H1 (cell line): ENCODE measurements around the gene RAD51C. TPM values are rescaled to one million over a fixed set of nuclear protein-coding genes. Genes with fewer than 3 reads are reported as not detected.

Experiments
- CTCF ChIA-PET: fragments of 300-600 bp; sonication (Branson Sonifier 250); formaldehyde crosslinking; loops from one replicate; lab custom pipeline; 2021; ENCODE audit not compliant: partially characterized antibody; lab: Charles Lee
- POLR2A ChIA-PET: fragments of 300-600 bp; sonication (Branson Sonifier 250); formaldehyde crosslinking; loops from one replicate; lab custom pipeline; 2021; ENCODE audit warnings: inconsistent platforms; ENCODE audit not compliant: partially characterized antibody; lab: Charles Lee
- DNase-seq, 2 experiments: peaks; one replicate each; pipeline versions ENCODE4 v3.0.0 to v3.0.0-alpha.2; 2010 to 2022; ENCODE audit warnings: low spot score in 2 of 2, low read depth in 1 of 2, mixed read lengths in 1 of 2
- FAIRE-seq: peaks from 2 replicates; lab custom pipeline; 2011; peaks lifted over from hg19 to GRCh38; lab: Jason Lieb, UNC
- H2AFZ ChIP-seq: 2 replicates; pipeline ENCODE4 v1.8.1; 2012; ENCODE audit warnings: low read length, inconsistent platforms
- H2AK5ac ChIP-seq: 2 replicates; pipeline ENCODE4 v1.6.1; 2013; ENCODE audit warnings: low read depth, low read length
- H2BK120ac ChIP-seq: replicated peaks from 2 replicates; pipeline ENCODE3; 2013; ENCODE audit warnings: low read depth, low read length, inconsistent platforms
- H2BK12ac ChIP-seq: 2 replicates; pipeline ENCODE4 v1.6.1; 2013; ENCODE audit warnings: low read depth, low read length
- H2BK15ac ChIP-seq: 2 replicates; pipeline ENCODE4 v1.6.1; 2013; ENCODE audit warnings: low read length
- H2BK20ac ChIP-seq: 2 replicates; pipeline ENCODE4 v1.6.1; 2013; ENCODE audit warnings: low read length
- H2BK5ac ChIP-seq: 2 replicates; pipeline ENCODE4 v1.6.1; 2013; ENCODE audit warnings: low read depth, low read length
- H3K14ac ChIP-seq: 2 replicates; pipeline ENCODE4 v1.6.1; 2013; ENCODE audit warnings: inconsistent platforms; ENCODE audit not compliant: insufficient read length
- H3K18ac ChIP-seq: 2 replicates; pipeline ENCODE4 v1.6.1; 2013; ENCODE audit warnings: low read length; ENCODE audit errors: extremely low read depth
- H3K23ac ChIP-seq: 2 replicates; pipeline ENCODE4 v1.6.1; 2013; ENCODE audit warnings: inconsistent platforms; ENCODE audit not compliant: insufficient read length
- H3K23me2 ChIP-seq: 2 replicates; pipeline ENCODE4 v1.6.1; 2013; ENCODE audit warnings: low read depth, low read length
- H3K27ac ChIP-seq: 2 replicates; pipeline ENCODE4 v1.6.1; 2011; ENCODE audit warnings: low read depth, low read length, inconsistent platforms
- H3K27me3 ChIP-seq, 4 experiments: replicated peaks in 1 of 4; 1 replicate in 1 of 4; 2 replicates in 3 of 4; pipeline versions ENCODE4 v1.6.1 to v1.8.1; 2011 to 2013; ENCODE audit warnings: low read length in 3 of 4, mild to moderate bottlenecking in 3 of 4, inconsistent platforms in 2 of 4, mixed read lengths in 2 of 4, moderate library complexity in 1 of 4; ENCODE audit not compliant: control insufficient read depth in 3 of 4, insufficient read depth in 3 of 4; ENCODE audit errors: extremely low read depth in 1 of 4
- H3K36me3 ChIP-seq, 4 experiments: 2 replicates each; pipeline versions ENCODE4 v1.6.1 to v1.8.1; 2011 to 2013; ENCODE audit warnings: mild to moderate bottlenecking in 4 of 4, low read length in 3 of 4, moderate library complexity in 2 of 4, control low read depth in 1 of 4, inconsistent platforms in 1 of 4; ENCODE audit not compliant: insufficient read depth in 4 of 4, control insufficient read depth in 2 of 4
- H3K4ac ChIP-seq: replicated peaks from 2 replicates; pipeline ENCODE3; 2013; ENCODE audit warnings: low read length, low read depth, mixed read lengths, inconsistent platforms; ENCODE audit not compliant: insufficient read length
- H3K4me1 ChIP-seq, 4 experiments: replicated peaks in 1 of 4; 1 replicate in 1 of 4; 2 replicates in 3 of 4; pipeline versions ENCODE4 v1.6.1 to v1.8.1; 2011 to 2013; ENCODE audit warnings: low read length in 3 of 4, inconsistent platforms in 2 of 4, mixed read lengths in 1 of 4; ENCODE audit not compliant: insufficient read depth in 4 of 4, control insufficient read depth in 3 of 4
- H3K4me2 ChIP-seq, 2 experiments: 2 replicates each; pipeline versions ENCODE4 v1.6.1 to v1.8.1; 2011 to 2013; ENCODE audit warnings: low read depth in 2 of 2, low read length in 2 of 2, control low read depth in 1 of 2, inconsistent platforms in 1 of 2, mild to moderate bottlenecking in 1 of 2; ENCODE audit not compliant: insufficient read depth in 1 of 2
- H3K4me3 ChIP-seq, 4 experiments: fragments of 200-600, 300-600 bp in 1 of 4; sonication (generic), shearing (Covaris generic), sonication (Bioruptor Twin) in 1 of 4; 2 replicates each; pipeline versions ENCODE4 v1.5.1 to v1.8.1; 2011 to 2016; ENCODE audit warnings: low read length in 4 of 4, low read depth in 3 of 4, control low read depth in 2 of 4, inconsistent platforms in 2 of 4, mild to moderate bottlenecking in 2 of 4, mixed read lengths in 1 of 4, moderate library complexity in 1 of 4; ENCODE audit not compliant: insufficient read depth in 2 of 4; ENCODE audit errors: extremely low read depth in 1 of 4
- H3K56ac ChIP-seq: replicated peaks from 2 replicates; pipeline ENCODE3; 2013; ENCODE audit warnings: low read depth, mild to moderate bottlenecking, mixed read lengths, low read length, inconsistent platforms; ENCODE audit not compliant: insufficient read length
- H3K79me1 ChIP-seq: 2 replicates; pipeline ENCODE4 v1.6.1; 2013; ENCODE audit warnings: low read depth, low read length, control low read depth
- H3K79me2 ChIP-seq, 2 experiments: 2 replicates each; pipeline versions ENCODE4 v1.6.1 to v1.8.1; 2012 to 2013; ENCODE audit warnings: low read length in 2 of 2, mild to moderate bottlenecking in 2 of 2, inconsistent platforms in 1 of 2; ENCODE audit not compliant: insufficient read depth in 2 of 2, control insufficient read depth in 1 of 2
- H3K9ac ChIP-seq, 4 experiments: replicated peaks in 1 of 4; 1 replicate in 1 of 4; 2 replicates in 3 of 4; pipeline versions ENCODE4 v1.6.1 to v1.8.1; 2011 to 2013; ENCODE audit warnings: low read depth in 3 of 4, low read length in 3 of 4, control low read depth in 2 of 4, mild to moderate bottlenecking in 2 of 4, moderate library complexity in 2 of 4, inconsistent platforms in 1 of 4; ENCODE audit errors: extremely low read depth in 1 of 4
- H3K9me3 ChIP-seq, 2 experiments: 2 replicates each; pipeline versions ENCODE4 v1.6.1 to v1.8.1; 2012 to 2013; ENCODE audit warnings: mild to moderate bottlenecking in 2 of 2, moderate library complexity in 2 of 2, control low read depth in 1 of 2, inconsistent platforms in 1 of 2, low read depth in 1 of 2, low read length in 1 of 2, mixed read lengths in 1 of 2; ENCODE audit not compliant: insufficient read depth in 2 of 2
- H4K20me1 ChIP-seq, 2 experiments: replicated peaks in 1 of 2; 2 replicates each; pipeline versions ENCODE3 to v1.8.1; 2011 to 2013; ENCODE audit warnings: inconsistent platforms in 2 of 2, low read length in 2 of 2, mild to moderate bottlenecking in 1 of 2; ENCODE audit not compliant: insufficient read depth in 2 of 2, control insufficient read depth in 1 of 2
- H4K5ac ChIP-seq: 2 replicates; pipeline ENCODE4 v1.6.1; 2013; ENCODE audit warnings: low read length, low read depth, mixed read lengths, inconsistent platforms; ENCODE audit not compliant: insufficient read length
- H4K8ac ChIP-seq: 2 replicates; pipeline ENCODE4 v1.8.0; 2013; ENCODE audit warnings: mild to moderate bottlenecking, moderate library complexity, low read length, inconsistent platforms; ENCODE audit not compliant: insufficient read depth; ENCODE audit errors: extremely low read depth
- H4K91ac ChIP-seq: replicated peaks from 2 replicates; pipeline ENCODE3; 2013; ENCODE audit warnings: low read length, mixed read lengths, inconsistent platforms; ENCODE audit not compliant: insufficient read length
- EZH2 ChIP-seq: fragments of 200-600 bp; sonication (generic); IDR thresholded peaks from 2 replicates; pipeline ENCODE4 v1.7.1; 2012; ENCODE audit warnings: low read depth, mild to moderate bottlenecking, moderate library complexity, low read length, inconsistent platforms; ENCODE audit not compliant: severe bottlenecking
- RXRA ChIP-seq: IDR thresholded peaks from 2 replicates; pipeline ENCODE4 v1.6.1; 2011; ENCODE audit warnings: low read depth, mild to moderate bottlenecking, low read length, moderate library complexity; ENCODE audit not compliant: insufficient read depth
- WGBS, 2 experiments: shearing (Covaris generic) in 1 of 2; methylation state at CpG; one replicate each; pipeline versions ENCODE4 v1.1.6 to v1.1.7; 2013 to 2015; ENCODE audit warnings: low lambda C conversion rate in 2 of 2, mixed read lengths in 2 of 2, inconsistent platforms in 1 of 2, low coverage in 1 of 2, missing lambda C conversion rate in 1 of 2; ENCODE audit not compliant: insufficient replicate concordance in 2 of 2, insufficient coverage in 1 of 2, insufficient read length in 1 of 2; ENCODE audit errors: extremely low coverage in 1 of 2, missing lambda C conversion rate in 1 of 2; 5-methylcytosine and 5-hydroxymethylcytosine counted together
- polyA plus RNA-seq, 7 experiments: library from polyadenylated mRNA; depleted of rRNA in 3 of 7; stranded (reverse) in 5 of 7; unstranded in 2 of 7; fragments of >200 nt in 5 of 7; fragments of 200-250 nt in 2 of 7; gene quantifications; 1 replicate in 5 of 7; 2 replicates in 1 of 7; 4 replicates in 1 of 7; pipeline versions ENCODE4 v1.2.1 to v1.2.3, GENCODE V29; 2011 to 2013; ENCODE audit warnings: missing spikeins in 2 of 7, mixed read lengths in 2 of 7
- total RNA-seq: library from RNA; stranded (reverse); fragmentation: NEBNext Ultra II Directional; extraction: Animal tissue kit (Norgen Biotek cat#: 25700); gene quantifications from 2 replicates; pipeline ENCODE4 v1.2.1, GENCODE V29; 2021

The RAD51C gene
- total and polyA plus RNA-seq, 2 of the 8 experiments (the other 6 are each of a cell fraction or from before 2014, with no cell fraction given) = 10.4 to 21.7 TPM

DNA sequence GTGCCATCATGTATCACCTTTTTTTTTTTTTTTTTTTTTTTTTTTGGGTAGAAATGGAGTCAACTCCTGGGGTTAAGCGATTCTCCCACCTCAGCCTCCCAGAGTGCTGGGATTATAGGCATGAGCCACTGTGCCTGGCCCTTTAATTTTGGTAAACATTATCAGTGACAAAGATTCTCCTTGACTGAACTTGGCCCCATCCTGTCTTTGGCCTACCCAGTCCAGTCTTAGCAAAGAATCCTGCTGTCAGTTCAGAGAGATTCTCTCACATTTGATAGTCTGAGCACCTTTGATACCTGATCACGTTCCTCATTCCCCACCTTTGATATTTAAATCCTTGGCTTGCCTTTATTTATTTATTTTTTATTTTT, 11.5 kb downstream of the RAD51C start:
- H3K27me3 ChIP-seq = no peaks in the 10 kb centered on the region
- no peak overlapping the region for H2BK5ac ChIP-seq
- 83% methylated on average over 2 of the region's 2 CpGs; no CpG with 5 or more reads in 1 of the 2 experiments for WGBS, 2 experiments
- no peak overlapping the region for H3K18ac ChIP-seq
- H3K36me3 ChIP-seq = no peaks in the 10 kb centered on the region; a peak in 1 of 8 replicates
- ChIA-PET POLR2A (interaction anchor here (0.7 to 1.5 kb wide), 2 partner anchors 72 to 354 kb away, joined by 3 to 4 read pairs; no protein-coding TSS in a partner anchor), CTCF (interaction anchor here (0.6 to 0.7 kb wide), 2 partner anchors 14 to 276 kb away, joined by 3 to 4 read pairs; no protein-coding TSS in a partner anchor)
- no peaks in the 10 kb centered on the region for H3K4me1 ChIP-seq
- H3K4ac ChIP-seq = no peak overlapping the region
- H3K56ac ChIP-seq = no peak overlapping the region
- no peak overlapping the region for H3K27ac ChIP-seq
- H3K23ac ChIP-seq = no peak overlapping the region
- FAIRE-seq (no peak), DNase-seq (no peak)
- no peak overlapping the region for H2BK20ac ChIP-seq
- H2BK12ac ChIP-seq = no peak overlapping the region
- no peaks in the 10 kb centered on the region for H3K9me3 ChIP-seq
- no peak overlapping the region for H2BK15ac ChIP-seq
- H3K79me2 ChIP-seq = no peaks in the 10 kb centered on the region
- peaks cover 0 to 3% of the 10 kb centered on the region in 2 experiments for H4K20me1 ChIP-seq
- H3K9ac ChIP-seq = no peak overlapping the region
- H3K4me2 ChIP-seq = no peak overlapping the region
- H3K79me1 ChIP-seq = no peaks in the 10 kb centered on the region
- no peak overlapping the region for H2AK5ac ChIP-seq
- H4K5ac ChIP-seq = no peak overlapping the region
- no peak overlapping the region for H3K14ac ChIP-seq
- H3K23me2 ChIP-seq = no peaks in the 10 kb centered on the region
- H4K8ac ChIP-seq = no peak overlapping the region
- no peak overlapping the region for H3K4me3 ChIP-seq
- no peak overlapping the region for H2BK120ac ChIP-seq
- no peak overlapping the region for H4K91ac ChIP-seq
- TF ChIP-seq RXRA (no peak), EZH2 (no peak)
- TF ChIP-seq, all 59 proteins: peak for 0
- H2AFZ ChIP-seq = no peak overlapping the region
